IMR-90 (cell line): Measurements from ENCODE around the gene SPIN1.
"Not testable (repeated sequence)": the region's sequence is repeated elsewhere in the genome, so short reads cannot be mapped to it uniquely, and the experiment has no call there.

ENCODE experiments used
- BHLHE40 ChIP-seq: fragments of 150-350 bp; IDR thresholded peaks from 2 replicates; pipeline ENCODE4 v1.6.1; 2016; ENCODE audit warnings: mild to moderate bottlenecking, low read depth, low read length
- CEBPB ChIP-seq: IDR thresholded peaks from 2 replicates; pipeline ENCODE4 v1.6.1; 2012; ENCODE audit warnings: low read depth, low read length, improper control_type of control experiment
- CTCF ChIP-seq: conservative IDR thresholded peaks from 2 replicates; pipeline ENCODE4 v1.5.1; 2012; ENCODE audit warnings: mild to moderate bottlenecking, low read depth, low read length, improper control_type of control experiment
- ELK1 ChIP-seq: fragments of 150-350 bp; IDR thresholded peaks from 2 replicates; pipeline ENCODE4 v1.6.1; 2016; ENCODE audit warnings: low read depth, mild to moderate bottlenecking, low read length, moderate library complexity, borderline replicate concordance
- MXI1 ChIP-seq: IDR thresholded peaks from 2 replicates; pipeline ENCODE4 v1.6.1; 2012; ENCODE audit warnings: low read depth, mild to moderate bottlenecking, low read length, moderate library complexity, borderline replicate concordance
- POLR2A ChIP-seq: IDR thresholded peaks from 2 replicates; pipeline ENCODE4 v1.6.1; 2012; ENCODE audit warnings: mild to moderate bottlenecking, low read depth, low read length
- RAD21 ChIP-seq: IDR thresholded peaks from 2 replicates; pipeline ENCODE4 v1.6.1; 2012; ENCODE audit warnings: low read length, improper control_type of control experiment
- USF2 ChIP-seq: fragments of 150-350 bp; IDR thresholded peaks from 2 replicates; pipeline ENCODE4 v1.6.1; 2017; ENCODE audit warnings: mild to moderate bottlenecking, antibody characterized with exemption, low read length, low read depth

- not testable (repeated sequence) for TF ChIP-seq MXI1, CTCF, POLR2A, BHLHE40, RAD21, CEBPB, ELK1, USF2
Observed at GRCh38 chr9:88350354-88350753, 37.9 kb upstream of the SPIN1 start.
